Activated naive CD4-positive, alpha-beta T cell treated with anti-CD3 and anti-CD28 coated beads, Interleukin-2, amount 10 ng/mL, durations not matched to agents 7 days and 5 days (primary cell): ENCODE measurements around the gene CNTD1.
"Not testable (repeated sequence)": the region's sequence is repeated elsewhere in the genome, so short reads cannot be mapped to it uniquely, and the experiment has no call there.

Experiments
- CTCF ChIA-PET: fragments of 350-600 bp; sonication (Branson Sonifier 250); formaldehyde crosslinking; loops from one replicate; lab custom pipeline; 2021; ENCODE audit warnings: antibody characterized with exemption; lab: Charles Lee
- DNase-seq: peaks from one replicate; pipeline ENCODE4 v3.0.0-alpha.2; 2020
- H3K27ac Mint-ChIP-seq: one replicate; pipeline ENCODE4 v1.8.0; 2021; ENCODE audit warnings: mild to moderate bottlenecking, moderate library complexity, mixed read lengths
- H3K27me3 Mint-ChIP-seq: one replicate; pipeline ENCODE4 v1.8.0; 2021; ENCODE audit warnings: mild to moderate bottlenecking, mixed read lengths
- H3K36me3 Mint-ChIP-seq: one replicate; pipeline ENCODE4 v1.8.0; 2021; ENCODE audit warnings: mixed read lengths
- H3K4me1 Mint-ChIP-seq: one replicate; pipeline ENCODE4 v1.8.0; 2021; ENCODE audit warnings: mixed read lengths
- H3K4me3 Mint-ChIP-seq: one replicate; pipeline ENCODE4 v1.8.0; 2021; ENCODE audit warnings: mild to moderate bottlenecking, moderate library complexity, mixed read lengths
- H3K9me3 Mint-ChIP-seq: one replicate; pipeline ENCODE4 v1.8.0; 2021; ENCODE audit warnings: mixed read lengths

Gene CNTD1

GRCh38 chr17:42851371-42852240 lies 52.9 kb downstream of the CNTD1 start:
- H3K4me1 Mint-ChIP-seq, H3K27ac Mint-ChIP-seq, CTCF ChIA-PET, H3K36me3 Mint-ChIP-seq, H3K9me3 Mint-ChIP-seq, H3K4me3 Mint-ChIP-seq, DNase-seq, H3K27me3 Mint-ChIP-seq: not testable (repeated sequence)

GRCh38 chr17:42852351-42852750 lies 53.7 kb downstream of the CNTD1 start:
- no peak overlapping the region for H3K27ac Mint-ChIP-seq
- H3K36me3 Mint-ChIP-seq = no peaks in the 10 kb centered on the region
- no peaks in the 10 kb centered on the region for H3K27me3 Mint-ChIP-seq
- H3K4me1 Mint-ChIP-seq = no peaks in the 10 kb centered on the region
- CTCF ChIA-PET = no interaction called here
- DNase-seq = no peak
- H3K4me3 Mint-ChIP-seq = no peak overlapping the region
- no peaks in the 10 kb centered on the region for H3K9me3 Mint-ChIP-seq

- Mint-ChIP-seq H3K27me3 (no peaks in the 10 kb centered on the region), H3K27ac (peak overlapping the region; percentile 12), H3K4me3 (no peak overlapping the region), H3K36me3 (no peaks in the 10 kb centered on the region), H3K9me3 (no peaks in the 10 kb centered on the region), H3K4me1 (no peaks in the 10 kb centered on the region)
- no peak for DNase-seq
- CTCF ChIA-PET = no interaction called here
Observed at GRCh38 chr17:42853004-42853403, 54.3 kb downstream of the CNTD1 start.

- Mint-ChIP-seq H3K4me3 (no peak overlapping the region), H3K4me1 (no peaks in the 10 kb centered on the region), H3K27ac (no peak overlapping the region), H3K36me3 (no peaks in the 10 kb centered on the region), H3K9me3 (no peaks in the 10 kb centered on the region), H3K27me3 (peaks cover 5% of the 10 kb centered on the region)
- DNase-seq = no peak
- CTCF ChIA-PET = no interaction called here
Observed at GRCh38 chr17:42853597-42853967, 54.9 kb downstream of the CNTD1 start.

- Mint-ChIP-seq H3K36me3 (no peaks in the 10 kb centered on the region), H3K9me3 (no peaks in the 10 kb centered on the region), H3K27me3 (peaks cover 5% of the 10 kb centered on the region), H3K27ac (no peak overlapping the region), H3K4me3 (no peak overlapping the region), H3K4me1 (no peaks in the 10 kb centered on the region)
- CTCF ChIA-PET = no interaction called here
- DNase-seq = no peak
Observed at GRCh38 chr17:42853968-42854790, 55.5 kb downstream of the CNTD1 start.

GRCh38 chr17:42855048-42855596 lies 56.5 kb downstream of the CNTD1 start:
- no peak for DNase-seq
- Mint-ChIP-seq H3K4me1 (no peaks in the 10 kb centered on the region), H3K4me3 (no peak overlapping the region), H3K9me3 (no peaks in the 10 kb centered on the region), H3K27ac (no peak overlapping the region), H3K36me3 (no peaks in the 10 kb centered on the region), H3K27me3 (peaks cover 6% of the 10 kb centered on the region)
- CTCF ChIA-PET = interaction anchor here (1.0 kb wide), 1 partner anchor 31 kb away, joined by 3 read pairs; the partner anchor contains the start of gene BECN1

GRCh38 chr17:42856093-42856492 lies 57.4 kb downstream of the CNTD1 start:
- DNase-seq, H3K4me3 Mint-ChIP-seq, H3K36me3 Mint-ChIP-seq, H3K27ac Mint-ChIP-seq, H3K4me1 Mint-ChIP-seq, H3K9me3 Mint-ChIP-seq, H3K27me3 Mint-ChIP-seq: not testable (repeated sequence)
- CTCF ChIA-PET = interaction anchor here (1.0 kb wide), 1 partner anchor 32 kb away, joined by 3 read pairs; the partner anchor contains the start of gene BECN1

GRCh38 chr17:42856516-42856915 lies 57.9 kb downstream of the CNTD1 start:
- H3K36me3 Mint-ChIP-seq, DNase-seq, H3K27ac Mint-ChIP-seq, H3K9me3 Mint-ChIP-seq, CTCF ChIA-PET, H3K4me3 Mint-ChIP-seq, H3K27me3 Mint-ChIP-seq, H3K4me1 Mint-ChIP-seq: not testable (repeated sequence)

- Mint-ChIP-seq H3K27ac (no peak overlapping the region), H3K36me3 (no peaks in the 10 kb centered on the region), H3K4me3 (no peak overlapping the region), H3K4me1 (no peaks in the 10 kb centered on the region), H3K27me3 (peaks cover 9% of the 10 kb centered on the region), H3K9me3 (no peaks in the 10 kb centered on the region)
- no peak for DNase-seq
- CTCF ChIA-PET = no interaction called here
Observed at GRCh38 chr17:42857389-42857788, 58.7 kb downstream of the CNTD1 start.
